Measurements from ENCODE around the gene PACRG. TPM values are rescaled to one million over a fixed set of nuclear protein-coding genes. Genes with fewer than 3 reads are reported as not detected.

Gene PACRG
- total and polyA plus RNA-seq, 10 of the 15 experiments (the other 5 are each of a cell fraction or from before 2014, with no cell fraction given): not detected

DNA sequence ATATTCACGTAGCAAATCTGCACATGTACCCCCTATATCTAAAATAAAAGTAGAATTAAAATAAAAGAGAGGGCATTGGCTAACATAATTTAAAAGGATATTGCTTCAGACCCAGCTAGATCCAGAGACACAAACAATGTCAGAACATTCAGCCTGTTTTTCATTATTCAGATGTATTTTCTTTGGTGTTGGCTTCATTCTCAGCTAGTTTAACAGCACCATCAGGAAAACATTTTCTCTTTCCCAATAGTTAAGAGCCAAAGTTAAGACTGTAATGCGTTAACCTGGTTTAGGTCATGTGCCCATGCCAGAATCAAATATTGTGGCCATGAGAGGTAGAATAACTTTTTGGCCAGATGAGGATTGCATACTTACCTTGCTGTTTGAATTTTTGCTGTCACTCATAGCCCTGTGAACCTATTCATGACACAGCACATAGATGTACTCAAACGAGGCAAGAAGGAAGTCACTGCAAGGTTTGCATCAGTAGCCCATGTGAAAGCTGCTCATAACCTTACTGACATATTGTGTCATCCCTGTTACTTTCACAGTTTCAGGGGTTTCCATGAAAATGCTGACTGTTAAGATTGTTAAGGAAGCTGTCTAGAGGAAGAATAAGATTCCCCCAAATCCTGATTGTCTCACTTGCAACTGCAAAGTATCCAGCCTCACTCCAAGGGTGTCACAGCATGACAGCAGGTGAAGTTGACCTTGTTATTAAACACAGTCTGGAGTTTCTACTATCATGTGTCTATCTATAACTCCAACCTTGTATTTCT, 233.1 kb downstream of the PACRG start:
- ATAC-seq (no peak), FAIRE-seq (no peak), DNase-seq (ENCODE audit: low read depth, low spot score) (no peak)
- Histone ChIP-seq H3K4me3 (no peak overlapping the region), H2AFZ (ENCODE audit: control insufficient read depth, low read depth, low read length) (no peak overlapping the region), H3K4me2 (ENCODE audit: control insufficient read depth, insufficient read depth) (no peak overlapping the region), H3K9me3 (replicated peaks; ENCODE audit: control insufficient read depth, insufficient read depth, low read length) (no peaks in the 10 kb centered on the region), H3K27me3 (replicated peaks in 1 of 2; ENCODE audit: control insufficient read depth in 2 of 2, insufficient read depth in 2 of 2, low read length in 1 of 2) (no peaks in the 10 kb centered on the region), H3K36me3 (ENCODE audit: control insufficient read depth in 2 of 2, insufficient read depth in 2 of 2, low read length in 1 of 2) (no peaks in the 10 kb centered on the region), H3K79me2 (ENCODE audit: control insufficient read depth, insufficient read depth, low read length) (no peaks in the 10 kb centered on the region), H4K20me1 (ENCODE audit: control insufficient read depth, insufficient read depth) (no peaks in the 10 kb centered on the region), H3K4me1 (ENCODE audit: control insufficient read depth, insufficient read depth, low read length) (no peaks in the 10 kb centered on the region), H3K27ac (ENCODE audit: control insufficient read depth, insufficient read depth) (no peak overlapping the region), H3K9ac (ENCODE audit: control insufficient read depth, insufficient read depth, low read length) (no peak overlapping the region)
- no peak for TF ChIP-seq RELB (IDR thresholded peaks at IDR 0.05; ENCODE audit: low read depth)
- BruUV-seq (replicated peaks): no TSS peak
- intact Hi-C loops (cut with micrococcal nuclease; ENCODE audit: unreplicated experiment): no loop called here
- in situ Hi-C loops (cut with MboI): no loop called here
- ChIA-PET POLR2A (no interaction called here), RAD21 (ENCODE audit: unreplicated experiment) (no interaction called here), SMC1A (ENCODE audit: uncharacterized antibody, unreplicated experiment) (no interaction called here), CTCF (no interaction called here)
- WGBS (ENCODE audit: insufficient coverage, insufficient replicate concordance, low lambda C conversion rate, missing lambda C conversion rate): 31% methylated on average over 3 of the region's 3 CpGs

DNA sequence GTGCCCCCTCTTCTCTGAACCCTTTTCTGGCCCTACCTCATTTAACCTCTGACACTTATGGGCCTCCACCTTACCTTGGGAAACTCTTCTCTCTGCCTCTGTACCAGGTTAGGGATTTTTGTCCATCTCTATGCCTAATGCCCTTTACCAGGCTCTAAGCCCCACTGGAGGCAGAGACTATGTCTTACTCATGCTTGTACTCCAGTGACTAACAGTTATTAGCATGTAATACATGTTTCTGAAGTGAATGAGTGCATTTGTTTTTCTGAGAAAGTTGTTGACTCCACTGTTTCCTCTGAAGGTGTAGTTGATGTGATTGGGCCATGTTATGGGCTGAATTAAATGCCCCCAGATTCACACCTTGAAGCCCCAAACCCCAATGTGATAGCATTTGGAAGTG, 234.3 kb downstream of the PACRG start:
- Histone ChIP-seq H3K27ac (ENCODE audit: control insufficient read depth, insufficient read depth) (no peak overlapping the region), H4K20me1 (ENCODE audit: control insufficient read depth, insufficient read depth) (no peaks in the 10 kb centered on the region), H2AFZ (ENCODE audit: control insufficient read depth, low read depth, low read length) (no peak overlapping the region), H3K36me3 (ENCODE audit: control insufficient read depth in 2 of 2, insufficient read depth in 2 of 2, low read length in 1 of 2) (no peaks in the 10 kb centered on the region), H3K4me3 (no peak overlapping the region), H3K4me2 (ENCODE audit: control insufficient read depth, insufficient read depth) (no peak overlapping the region), H3K79me2 (ENCODE audit: control insufficient read depth, insufficient read depth, low read length) (no peaks in the 10 kb centered on the region), H3K9ac (ENCODE audit: control insufficient read depth, insufficient read depth, low read length) (no peak overlapping the region), H3K27me3 (replicated peaks in 1 of 2; ENCODE audit: control insufficient read depth in 2 of 2, insufficient read depth in 2 of 2, low read length in 1 of 2) (no peaks in the 10 kb centered on the region), H3K9me3 (replicated peaks; ENCODE audit: control insufficient read depth, insufficient read depth, low read length) (no peaks in the 10 kb centered on the region), H3K4me1 (ENCODE audit: control insufficient read depth, insufficient read depth, low read length) (no peaks in the 10 kb centered on the region)
- no peak for ATAC-seq
- ChIA-PET SMC1A (ENCODE audit: uncharacterized antibody, unreplicated experiment) (no interaction called here), POLR2A (no interaction called here), RAD21 (ENCODE audit: unreplicated experiment) (no interaction called here), CTCF (no interaction called here)
- in situ Hi-C loops (cut with MboI): no loop called here
- BruUV-seq (replicated peaks): no TSS peak
- no peak for DNase-seq (ENCODE audit: low read depth, low spot score)
- intact Hi-C loops (cut with micrococcal nuclease; ENCODE audit: unreplicated experiment): no loop called here
- no peak for FAIRE-seq
- TF ChIP-seq NFYA (IDR thresholded peaks at IDR 0.05; ENCODE audit: borderline replicate concordance, low read depth, low read length) (no peak), ETV6 (conservative IDR thresholded peaks at IDR 0.05 in 1 of 2, IDR thresholded peaks at IDR 0.05 in 1 of 2; ENCODE audit: borderline replicate concordance in 1 of 2, low read depth in 1 of 2) (no peak), CHD4 (IDR thresholded peaks at IDR 0.05) (no peak), BMI1 (IDR thresholded peaks at IDR 0.05; ENCODE audit: borderline replicate concordance) (no peak), CEBPZ (IDR thresholded peaks at IDR 0.05; ENCODE audit: low read depth, low read length) (no peak), RELA (IDR thresholded peaks at IDR 0.05; ENCODE audit: borderline replicate concordance, partially characterized antibody) (no peak)
- TF ChIP-seq, protein P1, sequence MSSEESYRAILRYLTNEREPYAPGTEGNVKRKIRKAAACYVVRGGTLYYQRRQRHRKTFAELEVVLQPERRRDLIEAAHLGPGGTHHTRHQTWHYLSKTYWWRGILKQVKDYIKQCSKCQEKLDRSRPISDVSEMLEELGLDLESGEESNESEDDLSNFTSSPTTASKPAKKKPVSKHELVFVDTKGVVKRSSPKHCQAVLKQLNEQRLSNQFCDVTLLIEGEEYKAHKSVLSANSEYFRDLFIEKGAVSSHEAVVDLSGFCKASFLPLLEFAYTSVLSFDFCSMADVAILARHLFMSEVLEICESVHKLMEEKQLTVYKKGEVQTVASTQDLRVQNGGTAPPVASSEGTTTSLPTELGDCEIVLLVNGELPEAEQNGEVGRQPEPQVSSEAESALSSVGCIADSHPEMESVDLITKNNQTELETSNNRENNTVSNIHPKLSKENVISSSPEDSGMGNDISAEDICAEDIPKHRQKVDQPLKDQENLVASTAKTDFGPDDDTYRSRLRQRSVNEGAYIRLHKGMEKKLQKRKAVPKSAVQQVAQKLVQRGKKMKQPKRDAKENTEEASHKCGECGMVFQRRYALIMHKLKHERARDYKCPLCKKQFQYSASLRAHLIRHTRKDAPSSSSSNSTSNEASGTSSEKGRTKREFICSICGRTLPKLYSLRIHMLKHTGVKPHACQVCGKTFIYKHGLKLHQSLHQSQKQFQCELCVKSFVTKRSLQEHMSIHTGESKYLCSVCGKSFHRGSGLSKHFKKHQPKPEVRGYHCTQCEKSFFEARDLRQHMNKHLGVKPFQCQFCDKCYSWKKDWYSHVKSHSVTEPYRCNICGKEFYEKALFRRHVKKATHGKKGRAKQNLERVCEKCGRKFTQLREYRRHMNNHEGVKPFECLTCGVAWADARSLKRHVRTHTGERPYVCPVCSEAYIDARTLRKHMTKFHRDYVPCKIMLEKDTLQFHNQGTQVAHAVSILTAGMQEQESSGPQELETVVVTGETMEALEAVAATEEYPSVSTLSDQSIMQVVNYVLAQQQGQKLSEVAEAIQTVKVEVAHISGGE (CRISPR knock-in tag; IDR thresholded peaks at IDR 0.05): no peak
